Hepatocyte (in vitro differentiated cells): ENCODE data around the gene EPHB1. TPM values are rescaled to one million over a fixed set of nuclear protein-coding genes. Genes with fewer than 3 reads are reported as not detected.

Source experiments
- DNase-seq: peaks from one replicate; pipeline ENCODE4 v3.0.0-alpha.2; 2016; ENCODE audit warnings: low spot score
- H2AFZ ChIP-seq: fragments of 200-600 bp; sonication (generic); 2 replicates; pipeline ENCODE4 v1.6.0; 2016; ENCODE audit warnings: antibody characterized with exemption, mild to moderate bottlenecking
- H3K27ac ChIP-seq: fragments of 200-600 bp; sonication (generic); 2 replicates; pipeline ENCODE4 v1.5.1; 2016; ENCODE audit warnings: mild to moderate bottlenecking
- H3K27me3 ChIP-seq: fragments of 200-600 bp; sonication (generic); 2 replicates; pipeline ENCODE4 v1.6.1; 2016
- H3K36me3 ChIP-seq: fragments of 200-600 bp; sonication (generic); replicated peaks from 2 replicates; pipeline ENCODE4 v1.5.1; 2016; ENCODE audit warnings: low read depth; ENCODE audit not compliant: insufficient read depth
- H3K4me1 ChIP-seq: fragments of 200-600 bp; sonication (generic); 2 replicates; pipeline ENCODE4 v1.5.1; 2016; ENCODE audit warnings: mild to moderate bottlenecking, moderate library complexity; ENCODE audit not compliant: insufficient read depth
- H3K4me2 ChIP-seq: fragments of 200-600 bp; sonication (generic); 2 replicates; pipeline ENCODE4 v1.6.0; 2016
- H3K4me3 ChIP-seq: fragments of 200-600 bp; sonication (generic); 2 replicates; pipeline ENCODE4 v1.5.1; 2016; ENCODE audit warnings: mild to moderate bottlenecking
- H3K79me2 ChIP-seq: fragments of 200-600 bp; sonication (generic); 2 replicates; pipeline ENCODE4 v1.6.0; 2017; ENCODE audit warnings: mild to moderate bottlenecking
- H3K9me2 ChIP-seq: fragments of 200-600 bp; sonication (generic); replicated peaks from 2 replicates; pipeline ENCODE4 v1.6.0; 2017; ENCODE audit warnings: mild to moderate bottlenecking; ENCODE audit not compliant: insufficient read depth
- H3K9me3 ChIP-seq: fragments of 200-600 bp; sonication (generic); 2 replicates; pipeline ENCODE4 v1.5.1; 2016; ENCODE audit warnings: low read depth, mild to moderate bottlenecking
- H4K20me1 ChIP-seq: fragments of 200-600 bp; sonication (generic); 2 replicates; pipeline ENCODE4 v1.6.0; 2016; ENCODE audit warnings: mild to moderate bottlenecking; ENCODE audit not compliant: insufficient read depth, poor library complexity, severe bottlenecking
- CTCF ChIP-seq: fragments of 200-600 bp; sonication (generic); IDR thresholded peaks from 2 replicates; pipeline ENCODE4 v1.5.1; 2016; ENCODE audit warnings: antibody characterized with exemption, mild to moderate bottlenecking; ENCODE audit not compliant: poor library complexity
- EZH2 ChIP-seq: fragments of 200-600 bp; sonication (generic); IDR thresholded peaks from 2 replicates; pipeline ENCODE4 v1.6.1; 2016; ENCODE audit warnings: antibody characterized with exemption, mild to moderate bottlenecking, borderline replicate concordance
- EZH2phosphoT487 ChIP-seq: fragments of 200-600 bp; sonication (generic); IDR thresholded peaks from one replicate; pipeline ENCODE4 v1.6.1; 2018; ENCODE audit warnings: antibody characterized with exemption, mild to moderate bottlenecking, low read depth, moderate library complexity; ENCODE audit not compliant: unreplicated experiment, severe bottlenecking
- WGBS: methylation state at CpG from one replicate; pipeline ENCODE4 v1.1.6; 2016; ENCODE audit warnings: low lambda C conversion rate; ENCODE audit errors: missing lambda C conversion rate; 5-methylcytosine and 5-hydroxymethylcytosine counted together
- polyA plus RNA-seq: library from polyadenylated mRNA; unstranded; fragments of >200 nt; fragmentation: Nextera tagmentation; extraction: Ambion mirVana; gene quantifications from 2 replicates; pipeline ENCODE4 v1.2.1, GENCODE V29; 2016
- total RNA-seq: library from RNA; depleted of rRNA; stranded (reverse); fragments of >200 nt; gene quantifications from 2 replicates; pipeline ENCODE4 v1.2.3, GENCODE V29; 2014

EPHB1 gene
- total and polyA plus RNA-seq, 2 experiments from 2014 or later = 3.3 to 5.6 TPM

GRCh38 chr3:134900482-134900881 lies 105.4 kb downstream of the EPHB1 start:
- H3K36me3 ChIP-seq = no peaks in the 10 kb centered on the region
- H3K4me2 ChIP-seq = no peak overlapping the region
- no peaks in the 10 kb centered on the region for H3K79me2 ChIP-seq
- no peak for DNase-seq
- H3K4me1 ChIP-seq = peaks cover 7% of the 10 kb centered on the region
- no peak overlapping the region for H2AFZ ChIP-seq
- no peak overlapping the region for H3K4me3 ChIP-seq
- no peaks in the 10 kb centered on the region for H4K20me1 ChIP-seq
- no peak for TF ChIP-seq EZH2
- TF ChIP-seq EZH2phosphoT487 = no peak
- TF ChIP-seq CTCF = no peak
- H3K9me3 ChIP-seq = no peaks in the 10 kb centered on the region
- no peaks in the 10 kb centered on the region for H3K9me2 ChIP-seq
- WGBS = 79% methylated on average over 1 of the region's 1 CpG
- no peak overlapping the region for H3K27ac ChIP-seq
- H3K27me3 ChIP-seq = no peaks in the 10 kb centered on the region

- Histone ChIP-seq H3K9me2 (no peaks in the 10 kb centered on the region), H3K4me2 (no peak overlapping the region), H3K9me3 (no peaks in the 10 kb centered on the region), H3K36me3 (no peaks in the 10 kb centered on the region), H3K4me1 (peaks cover 7% of the 10 kb centered on the region), H3K27ac (no peak overlapping the region), H3K4me3 (no peak overlapping the region), H2AFZ (no peak overlapping the region), H3K79me2 (no peaks in the 10 kb centered on the region), H3K27me3 (no peaks in the 10 kb centered on the region), H4K20me1 (no peaks in the 10 kb centered on the region)
- DNase-seq = no peak
- TF ChIP-seq EZH2 = no peak
- no peak for TF ChIP-seq EZH2phosphoT487
- TF ChIP-seq CTCF = no peak
- 85% methylated on average over 2 of the region's 2 CpGs for WGBS
Measured at GRCh38 chr3:134901461-134901860, 106.4 kb downstream of the EPHB1 start.

- H3K79me2 ChIP-seq = no peaks in the 10 kb centered on the region
- WGBS = 70% methylated on average over 4 of the region's 4 CpGs
- no peak overlapping the region for H2AFZ ChIP-seq
- H3K36me3 ChIP-seq = no peaks in the 10 kb centered on the region
- H3K4me2 ChIP-seq = no peak overlapping the region
- no peaks in the 10 kb centered on the region for H3K9me2 ChIP-seq
- H4K20me1 ChIP-seq = no peaks in the 10 kb centered on the region
- no peak for DNase-seq
- H3K4me3 ChIP-seq = no peak overlapping the region
- no peaks in the 10 kb centered on the region for H3K27me3 ChIP-seq
- TF ChIP-seq EZH2 (no peak), CTCF (no peak), EZH2phosphoT487 (no peak)
- H3K4me1 ChIP-seq = peaks cover 7% of the 10 kb centered on the region
- no peak overlapping the region for H3K27ac ChIP-seq
- no peaks in the 10 kb centered on the region for H3K9me3 ChIP-seq
Measured at GRCh38 chr3:134903837-134904236, 108.8 kb downstream of the EPHB1 start.

GRCh38 chr3:134904241-134904771 lies 109.2 kb downstream of the EPHB1 start:
- WGBS = 85% methylated on average over 6 of the region's 6 CpGs
- H4K20me1 ChIP-seq = no peaks in the 10 kb centered on the region
- no peak overlapping the region for H3K4me2 ChIP-seq
- no peaks in the 10 kb centered on the region for H3K9me3 ChIP-seq
- H3K27ac ChIP-seq = no peak overlapping the region
- no peak for DNase-seq
- no peak overlapping the region for H3K4me3 ChIP-seq
- H3K27me3 ChIP-seq = no peaks in the 10 kb centered on the region
- H2AFZ ChIP-seq = no peak overlapping the region
- peaks cover 7% of the 10 kb centered on the region for H3K4me1 ChIP-seq
- no peaks in the 10 kb centered on the region for H3K79me2 ChIP-seq
- H3K36me3 ChIP-seq = no peaks in the 10 kb centered on the region
- TF ChIP-seq CTCF = no peak
- TF ChIP-seq EZH2phosphoT487 = no peak
- no peak for TF ChIP-seq EZH2
- H3K9me2 ChIP-seq = no peaks in the 10 kb centered on the region
